Stimulated activated CD4-positive, alpha-beta T cell treated with anti-CD3 and anti-CD28 coated beads, Interleukin-1b, Interleukin-23, amount 100 ng/mL, for 48 hours (primary cell): Measurements from ENCODE around the gene SPACA5.
"Not testable (repeated sequence)": the region's sequence is repeated elsewhere in the genome, so short reads cannot be mapped to it uniquely, and the experiment has no call there.

ENCODE experiments used
- DNase-seq: peaks from one replicate; pipeline ENCODE4 v3.0.0-alpha.2; 2020

The SPACA5 gene

GRCh38 chrX:48006688-48007087 is at the start of gene SPACA5:
TSS of gene SPACA5 (plus strand) at chrX:48006988. CDS start at chrX:48007803, 815 bp downstream.
- DNase-seq: not testable (repeated sequence)

GRCh38 chrX:47958206-47958605 is 48.6 kb upstream of the SPACA5 start:
- not testable (repeated sequence) for DNase-seq

GRCh38 chrX:47958761-47959342 is 47.9 kb upstream of the SPACA5 start:
- DNase-seq: no peak

- no peak for DNase-seq
Measured at GRCh38 chrX:47960406-47960805, 46.4 kb upstream of the SPACA5 start.

GRCh38 chrX:47961830-47962229 is 45.0 kb upstream of the SPACA5 start:
- DNase-seq: not testable (repeated sequence)

- DNase-seq: not testable (repeated sequence)
Measured at GRCh38 chrX:47965526-47965925, 41.3 kb upstream of the SPACA5 start.

- DNase-seq: no peak
Measured at GRCh38 chrX:47973235-47973634, 33.6 kb upstream of the SPACA5 start.

GRCh38 chrX:47976254-47977151 is 30.3 kb upstream of the SPACA5 start:
- DNase-seq: no peak

GRCh38 chrX:47991263-47992094 is 15.3 kb upstream of the SPACA5 start:
- DNase-seq: no peak

GRCh38 chrX:47992095-47992380 is 14.8 kb upstream of the SPACA5 start:
- DNase-seq: no peak

GRCh38 chrX:47992669-47993068 is 14.1 kb upstream of the SPACA5 start:
- no peak for DNase-seq

- no peak for DNase-seq
Measured at GRCh38 chrX:48001260-48001659, 5.5 kb upstream of the SPACA5 start.

GRCh38 chrX:48002319-48002718 is 4.5 kb upstream of the SPACA5 start:
- DNase-seq: no peak

GRCh38 chrX:48002929-48003328 is 3.9 kb upstream of the SPACA5 start:
- DNase-seq: no peak

- DNase-seq: no peak
Measured at GRCh38 chrX:48003367-48003757, 3.4 kb upstream of the SPACA5 start.

- DNase-seq: peak; percentile 92
Measured at GRCh38 chrX:48003758-48004457, 2.9 kb upstream of the SPACA5 start, which contains the start of gene ZNF182. TSS of gene ZNF182 (minus strand) at chrX:48003989. CDS start at chrX:48002609, 1,380 bp downstream.

- not testable (repeated sequence) for DNase-seq
Measured at GRCh38 chrX:48009445-48009960, 2.7 kb downstream of the SPACA5 start.

- DNase-seq: not testable (repeated sequence)
Measured at GRCh38 chrX:48016583-48017310, 10.0 kb downstream of the SPACA5 start.

- DNase-seq: not testable (repeated sequence)
Measured at GRCh38 chrX:48019892-48020291, 13.1 kb downstream of the SPACA5 start.

- peak; percentile 46 for DNase-seq
Measured at GRCh38 chrX:48020472-48020871, 13.7 kb downstream of the SPACA5 start.

- DNase-seq: peak; percentile 73
Measured at GRCh38 chrX:48021026-48021900, 14.5 kb downstream of the SPACA5 start.
